Left lobe of liver (tissue), 2 donors: ENCODE measurements around the gene ATP2C1. TPM values are rescaled to one million over a fixed set of nuclear protein-coding genes. Genes with fewer than 3 reads are reported as not detected.
"Not testable (repeated sequence)": the region's sequence is repeated elsewhere in the genome, so short reads cannot be mapped to it uniquely, and the experiment has no call there.

Experiments used
- ATAC-seq: fragments of 200-7000 bp; cut with Tn5 transposase; one replicate; pipeline ENCODE4 v1.9.1; 2020; ENCODE audit warnings: mild to moderate bottlenecking, moderate library complexity
- DNase-seq: peaks from one replicate; pipeline ENCODE4 v3.0.0-alpha.2; 2020; ENCODE audit warnings: low spot score
- total RNA-seq: library from RNA; stranded (reverse); gene quantifications from one replicate; pipeline ENCODE4 v1.2.1, GENCODE V29; 2021
- donor health status: DM: no; HTN: no; CAD: no; lungs with moderate emphysema.
- donor health status: DM: no; HTN: yes; CAD: no.

The ATP2C1 gene
- total RNA-seq, 1 donor from 2014 or later = 21.4 TPM

- DNase-seq (no peak), ATAC-seq (no peak)
These were observed 40.7 kb downstream of the ATP2C1 start for GRCh38 chr3:130934442-130935089.

GRCh38 chr3:130935761-130936492 lies 42.0 kb downstream of the ATP2C1 start:
- ATAC-seq = no peak
- DNase-seq = no peak

- ATAC-seq (no peak), DNase-seq (no peak)
These were observed 45.9 kb downstream of the ATP2C1 start for GRCh38 chr3:130939753-130940152.

- ATAC-seq (no peak), DNase-seq (no peak)
These were observed 47.9 kb downstream of the ATP2C1 start for GRCh38 chr3:130941793-130942192.

GRCh38 chr3:130946882-130947281 lies 53.0 kb downstream of the ATP2C1 start:
- ATAC-seq (no peak), DNase-seq (no peak)

GRCh38 chr3:130948001-130948773 lies 54.3 kb downstream of the ATP2C1 start:
- ATAC-seq = no peak
- DNase-seq = no peak

GRCh38 chr3:130948929-130949328 lies 55.0 kb downstream of the ATP2C1 start:
- DNase-seq (no peak), ATAC-seq (no peak)

- ATAC-seq (no peak), DNase-seq (no peak)
These were observed 56.2 kb downstream of the ATP2C1 start for GRCh38 chr3:130950124-130950523.

GRCh38 chr3:130950641-130951040 lies 56.8 kb downstream of the ATP2C1 start:
- no peak for DNase-seq

GRCh38 chr3:130955481-130955880 lies 61.6 kb downstream of the ATP2C1 start:
- no peak for ATAC-seq
- no peak for DNase-seq

More at GRCh38 chr3:130950641-130951040, 56.8 kb downstream of the ATP2C1 start:
- no peak for ATAC-seq

- DNase-seq = no peak
- ATAC-seq = no peak
These were observed 62.4 kb downstream of the ATP2C1 start for GRCh38 chr3:130956281-130956680.

GRCh38 chr3:130956721-130957120 lies 62.8 kb downstream of the ATP2C1 start:
- no peak for ATAC-seq
- DNase-seq = no peak

GRCh38 chr3:130960139-130960795 lies 66.4 kb downstream of the ATP2C1 start:
- DNase-seq = no peak
- no peak for ATAC-seq

GRCh38 chr3:130961458-130961857 lies 67.6 kb downstream of the ATP2C1 start:
- DNase-seq (no peak), ATAC-seq (no peak)

- ATAC-seq = no peak
- DNase-seq = no peak
These were observed 69.6 kb downstream of the ATP2C1 start for GRCh38 chr3:130963444-130963843.

GRCh38 chr3:130963878-130964277 lies 70.0 kb downstream of the ATP2C1 start:
- no peak for DNase-seq
- ATAC-seq = no peak

- no peak for ATAC-seq
- no peak for DNase-seq
These were observed 73.4 kb downstream of the ATP2C1 start for GRCh38 chr3:130967281-130967680.

GRCh38 chr3:130968221-130968620 lies 74.3 kb downstream of the ATP2C1 start:
- DNase-seq = no peak

GRCh38 chr3:130969621-130970020 lies 75.7 kb downstream of the ATP2C1 start:
- ATAC-seq = no peak
- DNase-seq = no peak

More at GRCh38 chr3:130968221-130968620, 74.3 kb downstream of the ATP2C1 start:
- no peak for ATAC-seq

- no peak for ATAC-seq
- DNase-seq = no peak
These were observed 77.3 kb downstream of the ATP2C1 start for GRCh38 chr3:130971208-130971607.

- not testable (repeated sequence) for ATAC-seq, DNase-seq
These were observed 78.7 kb downstream of the ATP2C1 start for GRCh38 chr3:130972592-130972991.
